GM18909 (cell line): Measurements from ENCODE around the gene SS18L1.
A peak's percentile ranks its signal among the peaks of the same experiment; 100 is the strongest.
"Not testable (repeated sequence)": the region's sequence is repeated elsewhere in the genome, so short reads cannot be mapped to it uniquely, and the experiment has no call there.

ENCODE experiments used
- ATAC-seq: cut with Tn5 transposase; IDR thresholded peaks from one replicate; pipeline ENCODE4 v1.9.1; 2021; ENCODE audit warnings: mild to moderate bottlenecking; ENCODE audit not compliant: unreplicated experiment, poor library complexity

Gene SS18L1

DNA sequence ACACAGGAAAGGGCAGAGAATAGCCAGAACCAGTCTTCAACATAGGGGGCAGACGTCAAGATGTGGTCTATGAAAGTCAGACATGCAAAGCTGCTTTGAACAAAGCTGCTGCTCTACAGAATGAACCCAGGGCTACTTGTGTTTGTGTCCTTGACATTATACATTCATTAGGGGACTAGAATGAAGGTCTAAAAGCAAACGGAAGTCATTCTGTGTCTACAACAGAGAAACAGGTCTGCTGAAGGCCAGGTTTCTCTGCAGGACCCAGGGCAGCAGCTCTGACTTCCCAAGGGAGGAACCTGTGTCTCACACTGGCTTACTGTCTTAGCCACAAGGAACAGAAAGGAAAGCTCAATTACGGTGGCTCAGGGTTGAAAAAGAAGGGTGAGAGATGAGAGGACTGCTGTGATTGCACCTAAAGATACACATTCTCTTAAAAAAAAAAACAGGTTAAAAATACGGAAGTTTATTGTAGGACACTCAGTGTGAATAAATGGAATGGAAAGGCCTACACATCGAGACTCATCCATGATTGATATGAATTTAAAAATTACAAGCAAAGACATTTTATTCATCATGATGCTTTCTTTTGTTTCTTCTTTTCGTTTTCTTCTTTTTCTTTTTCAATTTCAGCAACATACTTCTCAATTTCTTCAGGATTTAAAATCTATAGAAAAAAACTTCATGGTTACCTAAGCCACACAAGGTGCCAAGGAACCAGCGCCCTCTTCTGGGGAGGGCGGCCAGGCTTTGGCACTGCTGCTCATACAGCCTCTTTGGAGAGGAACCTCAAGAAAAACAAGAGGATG, 7.1 kb upstream of the SS18L1 start:
- ATAC-seq = no peak

DNA sequence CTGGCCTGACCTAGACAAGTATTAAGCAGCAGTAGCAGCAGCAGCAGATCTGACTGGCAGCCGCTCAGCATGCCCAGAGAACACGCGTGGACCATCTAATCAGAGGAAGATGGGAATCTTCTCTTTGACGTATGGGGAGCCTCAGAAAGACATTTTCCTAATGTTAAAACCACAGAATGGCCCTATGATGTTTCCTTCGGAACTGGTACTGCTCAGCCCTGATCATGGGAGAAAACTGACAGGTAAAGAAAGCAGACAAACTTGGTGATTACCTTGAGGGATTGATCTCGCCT, 6.5 kb upstream of the SS18L1 start:
- ATAC-seq = no peak

DNA sequence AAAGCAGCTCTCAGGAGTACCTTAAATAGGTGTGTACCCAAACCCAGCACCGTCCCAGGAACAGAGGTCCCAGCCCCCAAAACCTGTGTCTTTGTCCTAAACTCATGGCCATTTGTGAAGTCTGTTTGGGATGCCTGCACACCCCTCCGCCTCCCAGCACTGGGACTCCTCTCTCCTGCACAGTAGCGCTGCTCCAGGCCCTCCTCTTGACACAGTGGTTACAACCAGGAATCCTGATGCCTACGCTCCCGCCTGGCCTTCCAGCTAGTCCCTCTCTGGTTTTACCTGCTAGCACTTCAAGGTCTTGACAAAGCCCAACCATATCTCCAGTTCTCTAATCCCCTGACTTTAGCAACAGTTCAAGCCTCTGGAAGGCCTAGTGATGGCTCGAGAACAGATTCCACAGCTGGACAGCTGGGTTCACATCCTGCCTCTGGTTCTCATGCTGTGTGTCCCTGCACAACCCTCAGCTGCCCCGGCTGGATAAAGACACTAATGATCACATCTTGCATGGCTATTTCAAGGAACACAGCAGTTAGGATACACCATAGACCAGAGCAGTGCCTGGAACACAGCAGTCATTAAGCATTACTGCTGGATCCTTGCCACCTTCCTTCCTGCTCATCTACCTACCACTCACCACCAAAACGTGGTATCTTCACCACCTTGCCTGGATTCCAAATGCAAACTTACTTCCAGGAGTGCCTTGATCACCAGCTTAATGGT, 5.9 kb upstream of the SS18L1 start:
- no peak for ATAC-seq

DNA sequence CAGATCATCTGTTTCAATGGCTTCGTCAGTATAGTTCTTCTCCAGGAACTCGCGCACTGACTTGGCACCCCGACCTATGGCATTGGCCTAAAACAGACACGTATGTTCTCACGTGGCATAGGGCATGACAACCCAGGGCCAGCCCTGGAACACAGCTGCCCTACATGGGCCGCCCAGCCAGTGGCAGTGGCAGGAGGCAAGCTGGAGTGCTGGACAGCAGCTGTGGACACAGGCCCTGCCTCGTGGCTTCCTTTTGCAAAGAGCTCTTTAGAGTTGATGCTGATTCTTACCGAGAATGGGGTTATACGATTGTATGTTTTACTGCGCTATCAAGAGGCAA, 5.4 kb upstream of the SS18L1 start:
- no peak for ATAC-seq

DNA sequence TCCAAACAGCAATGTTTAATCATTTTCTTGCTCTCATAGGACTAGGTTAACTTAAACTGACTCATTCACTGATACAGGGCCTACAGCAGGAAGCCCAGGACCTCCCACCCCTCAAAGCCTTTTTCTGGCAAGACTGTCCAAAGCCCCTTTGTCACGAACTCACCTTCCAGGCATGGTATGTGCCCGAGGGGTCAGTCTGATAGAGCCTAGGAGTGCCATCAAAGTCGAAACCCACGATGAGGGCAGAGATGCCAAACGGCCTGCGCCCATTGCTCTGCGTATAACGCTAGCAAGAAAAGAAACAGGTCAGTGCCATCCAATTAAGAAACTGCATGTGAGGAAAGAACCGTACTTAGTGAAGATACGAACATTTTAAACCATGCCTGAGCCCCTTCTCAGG, 4.7 kb upstream of the SS18L1 start:
- no peak for ATAC-seq

DNA sequence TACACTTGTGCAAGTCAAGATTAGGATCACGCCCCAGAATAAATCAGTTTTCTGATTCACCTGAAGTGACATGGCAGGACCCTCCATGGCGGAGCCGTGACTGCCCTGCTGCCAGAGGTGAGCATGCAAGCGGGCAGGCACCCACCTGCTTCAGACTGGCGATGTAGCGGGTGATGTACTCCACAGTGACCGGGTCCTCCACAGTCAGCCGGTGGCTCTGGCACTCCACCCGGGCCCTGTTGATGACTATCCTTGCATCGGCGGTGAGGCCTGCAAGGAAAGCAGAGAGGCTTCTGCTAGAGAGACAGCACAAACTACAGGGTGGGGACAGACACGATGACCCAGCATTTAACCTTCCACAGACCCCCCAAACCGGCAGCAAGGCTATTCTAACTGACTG, 3.9 kb upstream of the SS18L1 start:
- ATAC-seq = no peak

DNA sequence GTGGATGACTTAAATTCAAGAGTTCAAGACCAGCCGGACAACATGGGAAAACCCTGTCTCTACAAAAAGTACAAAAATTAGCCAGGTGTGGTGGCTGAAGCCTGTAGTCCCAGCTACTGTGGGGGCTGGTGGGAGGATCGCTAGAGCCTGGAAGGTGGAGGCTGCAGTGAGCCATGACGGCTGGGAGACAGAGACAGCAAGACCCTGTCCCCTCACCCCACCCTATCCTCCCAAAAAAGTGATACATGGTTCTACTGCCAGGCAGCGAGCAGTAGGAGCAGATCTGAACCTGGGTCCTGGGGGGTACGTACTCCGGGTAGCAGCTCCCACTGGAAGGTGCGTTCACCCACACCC, 2.5 kb upstream of the SS18L1 start:
- no peak for ATAC-seq

DNA sequence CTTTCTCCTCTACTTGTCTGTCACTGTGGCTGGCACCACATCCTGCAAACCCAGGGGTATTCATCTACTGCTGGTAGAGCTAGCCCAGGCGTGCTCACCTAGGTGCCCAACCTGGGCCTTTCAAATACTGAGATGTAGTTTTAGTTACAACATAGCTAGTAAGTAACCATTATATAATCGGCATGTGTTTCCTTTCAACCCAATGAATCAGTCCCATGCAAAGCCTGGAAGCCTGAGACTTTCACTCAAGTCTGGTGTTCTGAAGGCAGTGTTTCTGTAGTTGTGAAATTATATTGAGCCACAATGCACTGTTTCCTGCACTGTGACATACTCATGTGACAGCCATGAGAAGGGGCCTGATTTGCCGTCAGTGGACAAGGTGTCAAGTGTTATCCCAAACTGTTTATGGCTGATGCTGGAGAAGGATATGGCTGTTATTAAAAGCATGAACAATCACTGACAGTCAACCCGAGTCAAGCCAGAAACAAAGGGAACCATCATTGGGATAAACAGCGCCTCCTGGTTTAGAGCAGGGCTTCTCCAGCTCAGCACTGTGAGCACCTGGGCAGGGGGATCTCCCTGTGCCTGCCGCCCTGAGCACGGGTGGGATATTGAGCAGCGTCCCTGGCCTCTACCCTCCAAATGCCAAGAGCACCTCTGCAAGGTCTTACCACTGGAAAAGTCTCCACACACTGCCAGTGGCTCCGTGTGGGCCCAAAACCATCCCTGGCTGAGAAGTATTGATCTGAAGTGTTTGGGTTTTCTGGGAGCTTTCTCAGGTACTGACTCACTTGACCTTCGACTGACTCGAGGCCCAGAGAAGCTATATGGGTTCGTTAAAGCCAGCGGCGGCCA, 1.9 kb upstream of the SS18L1 start:
- no peak for ATAC-seq

DNA sequence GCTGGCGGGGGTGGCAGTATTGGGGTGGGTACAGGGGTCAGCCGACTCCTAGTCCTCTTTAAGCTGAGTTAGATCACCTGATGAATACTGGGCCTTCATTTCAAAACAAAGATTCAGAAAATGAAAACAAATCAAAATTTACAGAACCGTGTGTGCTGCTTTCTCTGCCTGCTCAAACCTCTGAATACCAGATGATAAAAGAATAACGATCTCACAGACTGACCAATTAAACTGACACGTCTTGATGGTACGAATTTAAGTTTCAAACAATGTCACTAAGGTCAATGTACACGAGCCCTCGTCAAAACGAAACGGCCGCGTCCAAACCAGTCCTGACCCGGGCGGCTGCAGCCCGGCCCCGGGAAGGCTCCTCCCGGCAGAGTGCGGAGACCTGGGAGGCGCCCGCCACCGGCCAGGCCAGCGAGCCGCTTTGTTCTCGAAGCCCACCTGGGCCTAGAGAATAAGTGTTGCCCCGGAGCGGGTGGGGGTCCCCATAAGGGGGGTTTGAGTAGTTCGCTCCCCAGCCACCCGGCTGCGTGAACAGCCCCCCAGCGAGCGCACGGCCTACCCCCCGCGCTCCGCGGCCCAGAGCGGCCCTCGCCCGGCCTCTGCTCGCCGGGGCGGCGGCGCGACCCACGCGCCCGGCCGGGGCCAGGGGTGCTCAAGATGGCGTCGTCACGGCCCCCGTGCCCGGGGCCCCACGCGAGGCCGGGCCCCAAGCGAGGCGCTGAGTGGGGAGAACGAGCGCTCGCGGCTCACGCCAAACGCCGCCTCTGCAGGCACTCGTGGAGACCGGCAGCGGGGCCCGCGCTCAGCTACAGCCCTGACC, 1.1 kb upstream of the SS18L1 start:
- peak; percentile 22 for ATAC-seq

DNA sequence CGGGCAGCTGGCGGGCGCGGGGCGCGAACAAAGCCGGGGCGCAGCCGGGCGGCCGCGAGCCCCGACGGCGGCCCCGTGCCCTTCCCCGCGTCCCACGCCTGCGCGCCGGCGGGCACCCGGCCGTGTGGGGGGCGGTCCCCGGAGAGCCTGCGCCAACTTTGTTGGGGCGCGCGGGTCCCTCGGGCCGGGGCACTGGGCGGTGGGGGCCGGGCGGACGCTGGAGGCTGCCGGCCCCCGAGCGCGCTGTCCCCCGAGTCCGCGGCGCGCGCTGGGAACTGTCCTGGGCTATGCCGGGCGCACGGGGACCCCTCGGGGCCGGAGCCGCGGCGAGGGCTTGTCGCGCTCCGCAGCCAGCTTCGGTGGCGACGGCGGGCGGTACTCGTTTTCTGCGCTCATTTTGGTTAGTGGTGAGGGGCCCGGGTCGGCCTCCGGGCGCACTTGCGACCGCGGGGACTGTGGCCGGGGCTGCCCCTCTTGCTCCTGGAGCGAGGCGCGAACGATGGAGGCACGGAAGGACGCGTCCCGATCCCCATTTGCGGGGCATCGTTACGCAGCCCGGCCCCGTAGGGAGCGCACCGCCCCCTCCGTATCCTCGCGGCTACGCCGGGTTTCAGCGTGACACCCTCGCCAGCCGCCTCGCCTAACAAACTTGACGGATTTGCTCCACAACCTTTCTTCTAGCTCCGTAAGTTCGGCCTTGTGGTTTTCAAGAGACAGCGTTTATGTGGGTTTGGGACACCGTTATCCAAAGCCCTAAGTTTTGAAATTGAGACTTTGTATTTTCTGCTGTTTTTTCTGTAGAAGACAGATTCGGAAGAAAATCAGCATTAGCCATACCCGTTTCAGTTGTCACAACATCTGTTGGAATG, 622 bp downstream of the SS18L1 start:
- peak; percentile 23 for ATAC-seq

DNA sequence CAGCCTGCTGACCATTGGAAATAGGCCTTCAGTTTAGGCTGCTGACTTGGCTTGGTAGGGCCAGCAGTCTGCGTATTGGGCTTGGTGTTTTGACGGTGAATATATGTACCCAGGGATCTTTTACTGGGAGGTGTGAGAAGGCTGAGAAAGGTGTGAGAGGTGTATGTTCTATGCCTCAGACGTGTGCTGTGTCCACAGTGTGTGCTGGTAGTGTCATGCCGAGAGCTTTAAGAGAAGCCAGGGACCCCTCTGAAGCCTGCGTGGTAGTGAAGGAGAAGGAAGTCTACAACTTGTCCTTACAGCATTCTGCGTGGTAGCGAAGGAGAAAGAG, 2.1 kb downstream of the SS18L1 start:
- ATAC-seq = no peak

DNA sequence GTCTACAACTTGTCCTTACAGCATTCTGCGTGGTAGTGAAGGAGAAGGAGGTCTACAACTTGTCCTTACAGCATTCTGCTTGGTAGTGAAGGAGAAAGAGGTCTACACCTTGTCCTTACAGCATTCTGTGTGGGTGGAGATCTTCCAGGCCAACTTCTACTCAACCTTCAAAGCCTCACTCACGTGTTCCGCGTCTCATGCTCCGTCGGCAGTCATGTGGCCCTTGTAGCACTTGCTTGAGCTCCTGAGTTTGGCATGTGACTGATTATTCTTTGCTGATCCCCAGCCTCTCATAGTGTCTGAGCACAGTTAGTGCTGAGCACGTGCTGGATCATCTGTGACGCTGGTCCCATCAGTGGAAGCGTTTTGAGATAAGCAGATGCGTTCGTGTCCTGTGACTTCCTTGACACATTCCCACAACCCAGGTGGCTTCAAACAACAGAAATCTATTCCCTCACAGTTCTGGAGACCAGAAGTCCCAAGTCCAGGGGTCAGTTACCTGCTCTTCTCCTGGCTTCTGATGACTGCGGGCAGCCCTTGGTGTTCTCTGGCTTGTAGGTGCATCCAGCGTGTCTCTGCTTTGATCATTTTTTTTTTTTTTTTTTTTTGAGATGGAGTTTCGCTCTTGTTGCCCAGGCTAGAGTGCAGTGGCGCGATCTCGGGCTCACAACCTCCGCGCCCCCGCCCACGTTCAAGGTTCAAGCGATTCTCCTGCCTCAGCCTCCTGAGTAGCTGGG, 2.6 kb downstream of the SS18L1 start:
- no peak for ATAC-seq

DNA sequence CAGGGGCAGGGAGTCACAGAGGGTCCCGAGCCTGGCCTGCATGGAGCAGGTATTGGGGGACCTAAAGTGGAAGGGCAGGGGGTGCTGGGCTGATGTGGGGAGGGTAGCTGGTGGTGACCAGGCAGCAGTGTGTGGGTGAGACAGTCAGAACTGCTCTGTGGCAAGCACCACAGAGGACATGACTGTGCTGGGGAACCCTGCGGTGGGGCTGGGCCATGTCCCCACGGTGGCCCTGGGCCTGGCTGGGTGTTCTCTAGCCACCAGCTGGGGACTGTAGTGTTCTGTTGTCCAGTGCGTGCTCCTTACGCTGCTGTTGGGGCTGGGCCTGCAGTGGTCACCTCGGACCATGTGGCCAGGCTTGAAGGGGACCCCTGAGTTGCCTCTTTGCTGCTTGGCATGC, 3.6 kb downstream of the SS18L1 start:
- no peak for ATAC-seq

DNA sequence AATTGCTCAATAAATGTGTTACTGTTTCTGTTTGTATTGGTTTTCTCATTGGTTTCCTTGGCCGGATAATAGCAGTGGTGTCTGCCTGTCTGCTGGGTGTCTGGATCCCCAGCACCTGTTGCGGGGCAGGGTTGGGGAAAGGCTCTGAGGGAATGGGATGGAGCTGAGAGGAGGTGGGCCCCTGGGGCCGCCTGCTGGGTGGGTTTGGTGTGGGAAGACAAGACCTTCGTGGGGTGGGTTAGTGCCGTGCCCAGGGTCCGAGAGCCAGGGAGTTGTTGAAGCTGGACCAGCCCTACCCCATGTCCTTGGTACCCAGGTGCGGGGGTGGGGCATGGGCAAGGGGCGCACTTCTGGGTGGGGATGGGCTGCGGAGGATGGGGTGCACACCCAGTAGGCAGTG, 4.0 kb downstream of the SS18L1 start:
- no peak for ATAC-seq

DNA sequence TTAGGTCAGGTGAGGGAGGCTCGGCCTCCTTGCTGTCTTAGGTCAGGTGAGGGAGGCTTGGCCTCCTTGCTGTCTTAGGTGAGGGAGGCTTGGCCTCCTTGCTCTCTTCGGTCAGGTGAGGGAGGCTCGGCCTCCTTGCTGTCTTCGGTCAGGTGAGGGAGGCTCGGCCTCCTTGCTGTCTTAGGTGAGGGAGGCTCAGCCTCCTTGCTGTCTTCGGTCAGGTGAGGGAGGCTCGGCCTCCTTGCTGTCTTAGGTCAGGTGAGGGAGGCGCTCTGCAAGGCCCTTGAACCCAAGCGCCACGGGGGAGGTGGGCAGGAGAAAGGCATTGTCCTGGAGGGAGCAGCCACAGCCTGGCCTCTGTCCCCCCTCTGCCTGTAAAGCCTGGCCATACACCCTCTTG, 4.8 kb downstream of the SS18L1 start:
- not testable (repeated sequence) for ATAC-seq

DNA sequence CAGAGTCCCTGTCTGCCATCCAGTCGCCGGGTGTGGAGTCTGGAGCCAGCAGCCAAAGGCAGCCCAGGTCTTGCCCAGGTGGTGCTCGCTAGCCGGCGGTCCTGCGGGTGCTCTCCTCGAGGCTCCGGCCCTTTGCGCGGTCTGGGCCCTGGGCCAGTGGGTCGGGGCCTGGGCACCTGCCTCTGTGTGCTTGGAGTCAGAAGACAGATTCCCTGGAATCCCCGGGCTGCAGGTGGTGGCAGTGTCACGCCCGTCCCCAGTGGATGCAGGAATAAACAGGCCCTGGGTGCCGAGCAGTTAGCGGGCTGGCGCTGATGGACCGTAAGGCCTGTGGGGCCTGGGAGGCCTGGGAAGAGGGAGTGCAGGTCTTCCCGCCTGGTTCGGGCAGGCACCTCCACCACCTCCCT, 5.3 kb downstream of the SS18L1 start:
- ATAC-seq = no peak

DNA sequence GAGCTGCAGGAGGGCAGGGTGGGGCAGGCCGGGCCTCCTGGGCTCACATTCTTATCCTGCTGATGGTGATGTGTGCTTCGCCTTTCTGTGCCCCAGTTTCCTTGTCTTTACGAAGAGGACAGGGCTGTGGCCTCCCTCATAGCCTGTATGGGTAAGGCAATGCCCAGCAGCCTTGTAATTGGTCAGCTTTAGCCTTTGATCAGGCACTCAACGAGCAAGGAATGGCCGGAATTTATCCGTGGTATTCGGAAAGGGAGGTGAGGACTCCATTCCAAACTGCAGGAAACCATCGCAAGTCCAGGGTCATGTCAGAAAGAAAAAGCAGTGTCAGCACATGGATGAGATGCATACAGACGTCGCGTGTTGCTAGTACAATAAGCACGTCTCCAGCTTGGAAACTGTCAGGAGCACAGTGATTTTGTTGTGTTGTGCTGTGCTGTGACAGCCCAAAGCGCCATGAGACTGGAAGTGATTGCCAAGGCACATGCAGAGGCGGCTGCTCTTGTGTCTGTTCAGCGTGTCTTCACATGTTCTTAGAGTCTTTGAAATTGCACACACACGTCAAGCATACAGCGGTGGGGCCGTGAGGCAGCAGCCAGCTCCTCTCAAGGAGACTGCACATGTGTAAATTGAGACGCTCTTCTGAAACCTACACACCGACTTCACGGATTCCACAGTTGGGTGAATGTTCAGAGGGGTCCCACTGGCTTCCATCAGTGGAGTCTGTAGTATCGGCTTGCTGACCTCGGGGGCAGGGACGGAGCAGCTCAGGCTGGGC, 6.2 kb downstream of the SS18L1 start:
- ATAC-seq = no peak

DNA sequence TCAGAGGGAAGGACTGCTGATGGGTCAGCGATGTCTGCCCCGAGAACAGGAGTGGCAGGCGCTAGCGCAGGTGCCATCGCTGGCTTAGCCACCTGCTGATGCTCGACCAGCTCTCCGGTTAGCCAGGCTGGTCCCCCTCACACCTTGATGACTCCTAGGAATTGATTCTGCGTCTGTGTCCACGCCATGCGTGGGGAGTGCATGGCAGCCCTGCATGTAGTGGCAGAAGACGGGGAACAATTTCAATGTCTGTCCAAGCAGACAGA, 6.7 kb downstream of the SS18L1 start:
- no peak for ATAC-seq

DNA sequence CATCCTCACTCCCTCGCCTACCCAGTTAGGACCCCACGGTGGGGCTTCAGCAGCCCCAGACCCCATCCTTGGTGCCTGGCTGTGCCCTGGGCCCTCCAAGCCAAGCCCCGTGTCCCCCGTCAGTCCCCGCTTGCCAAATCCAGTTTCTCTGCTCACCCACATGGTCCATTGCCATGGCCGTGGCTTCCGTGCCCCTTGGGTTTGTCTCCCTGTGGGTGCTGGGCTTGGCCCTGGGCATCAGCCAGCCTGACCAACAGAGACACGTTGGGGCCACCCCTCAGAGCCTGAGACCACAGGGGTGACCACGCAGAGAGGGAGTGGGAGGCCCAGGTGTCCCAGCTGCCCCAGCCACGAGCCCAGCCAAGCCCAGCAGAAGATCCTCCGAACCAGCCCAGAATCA, 7.7 kb downstream of the SS18L1 start:
- ATAC-seq = no peak
